Measurements from ENCODE around the gene CPZ.

DNA sequence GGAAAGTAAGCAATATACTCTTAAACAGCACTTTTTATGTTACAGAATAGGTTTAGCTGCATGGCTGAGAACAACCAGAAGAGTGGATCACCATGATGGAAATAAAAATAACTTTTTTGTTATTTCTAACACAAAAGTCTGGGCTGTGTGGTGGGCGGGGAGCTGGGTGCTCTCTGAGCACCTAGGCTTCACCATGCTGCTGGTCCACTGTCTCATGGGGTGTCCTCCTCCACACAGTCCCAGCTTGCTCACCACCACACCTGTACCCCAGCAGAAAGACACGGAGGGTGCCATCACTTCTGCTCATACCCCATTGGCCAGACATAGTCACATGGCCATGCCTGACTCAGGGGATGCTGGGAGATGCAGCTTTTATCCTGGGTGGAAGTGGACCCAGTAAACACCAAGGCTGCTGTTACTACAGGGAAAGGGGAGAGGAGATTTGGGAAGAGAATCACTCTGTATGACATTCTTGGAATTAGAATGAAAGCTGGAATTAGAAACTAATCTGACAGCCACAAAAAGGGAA is 45.0 kb downstream of the CPZ start:
- TF ChIP-seq EP300 (IDR thresholded peaks at IDR 0.05; ENCODE audit: borderline replicate concordance in 1 of 2, control insufficient read depth in 1 of 2, low read depth in 2 of 2, low read length in 2 of 2) (no peak), ZNF274 (IDR thresholded peaks at IDR 0.05; ENCODE audit: insufficient read depth, insufficient read length) (no peak), BRCA1 (IDR thresholded peaks at IDR 0.05; ENCODE audit: low read depth, low read length) (no peak), TCF12 (IDR thresholded peaks at IDR 0.05; ENCODE audit: low read depth, low read length) (no peak), POLR2AphosphoS5 (IDR thresholded peaks at IDR 0.05; ENCODE audit: low read length) (no peak), RB1 (IDR thresholded peaks at IDR 0.05; ENCODE audit: borderline replicate concordance) (no peak)
- TF ChIP-seq, protein P1, sequence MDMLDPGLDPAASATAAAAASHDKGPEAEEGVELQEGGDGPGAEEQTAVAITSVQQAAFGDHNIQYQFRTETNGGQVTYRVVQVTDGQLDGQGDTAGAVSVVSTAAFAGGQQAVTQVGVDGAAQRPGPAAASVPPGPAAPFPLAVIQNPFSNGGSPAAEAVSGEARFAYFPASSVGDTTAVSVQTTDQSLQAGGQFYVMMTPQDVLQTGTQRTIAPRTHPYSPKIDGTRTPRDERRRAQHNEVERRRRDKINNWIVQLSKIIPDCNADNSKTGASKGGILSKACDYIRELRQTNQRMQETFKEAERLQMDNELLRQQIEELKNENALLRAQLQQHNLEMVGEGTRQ (IDR thresholded peaks at IDR 0.05; ENCODE audit: borderline replicate concordance, low read depth, low read length): no peak
- TF ChIP-seq, protein P2, sequence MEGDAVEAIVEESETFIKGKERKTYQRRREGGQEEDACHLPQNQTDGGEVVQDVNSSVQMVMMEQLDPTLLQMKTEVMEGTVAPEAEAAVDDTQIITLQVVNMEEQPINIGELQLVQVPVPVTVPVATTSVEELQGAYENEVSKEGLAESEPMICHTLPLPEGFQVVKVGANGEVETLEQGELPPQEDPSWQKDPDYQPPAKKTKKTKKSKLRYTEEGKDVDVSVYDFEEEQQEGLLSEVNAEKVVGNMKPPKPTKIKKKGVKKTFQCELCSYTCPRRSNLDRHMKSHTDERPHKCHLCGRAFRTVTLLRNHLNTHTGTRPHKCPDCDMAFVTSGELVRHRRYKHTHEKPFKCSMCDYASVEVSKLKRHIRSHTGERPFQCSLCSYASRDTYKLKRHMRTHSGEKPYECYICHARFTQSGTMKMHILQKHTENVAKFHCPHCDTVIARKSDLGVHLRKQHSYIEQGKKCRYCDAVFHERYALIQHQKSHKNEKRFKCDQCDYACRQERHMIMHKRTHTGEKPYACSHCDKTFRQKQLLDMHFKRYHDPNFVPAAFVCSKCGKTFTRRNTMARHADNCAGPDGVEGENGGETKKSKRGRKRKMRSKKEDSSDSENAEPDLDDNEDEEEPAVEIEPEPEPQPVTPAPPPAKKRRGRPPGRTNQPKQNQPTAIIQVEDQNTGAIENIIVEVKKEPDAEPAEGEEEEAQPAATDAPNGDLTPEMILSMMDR (IDR thresholded peaks at IDR 0.05 in 2 of 3, conservative IDR thresholded peaks at IDR 0.05 in 1 of 3; ENCODE audit: control insufficient read depth in 2 of 3, extremely low read depth in 1 of 3, insufficient read depth in 1 of 3, low read depth in 3 of 3, low read length in 3 of 3): no peak
- TF ChIP-seq, protein P3, sequence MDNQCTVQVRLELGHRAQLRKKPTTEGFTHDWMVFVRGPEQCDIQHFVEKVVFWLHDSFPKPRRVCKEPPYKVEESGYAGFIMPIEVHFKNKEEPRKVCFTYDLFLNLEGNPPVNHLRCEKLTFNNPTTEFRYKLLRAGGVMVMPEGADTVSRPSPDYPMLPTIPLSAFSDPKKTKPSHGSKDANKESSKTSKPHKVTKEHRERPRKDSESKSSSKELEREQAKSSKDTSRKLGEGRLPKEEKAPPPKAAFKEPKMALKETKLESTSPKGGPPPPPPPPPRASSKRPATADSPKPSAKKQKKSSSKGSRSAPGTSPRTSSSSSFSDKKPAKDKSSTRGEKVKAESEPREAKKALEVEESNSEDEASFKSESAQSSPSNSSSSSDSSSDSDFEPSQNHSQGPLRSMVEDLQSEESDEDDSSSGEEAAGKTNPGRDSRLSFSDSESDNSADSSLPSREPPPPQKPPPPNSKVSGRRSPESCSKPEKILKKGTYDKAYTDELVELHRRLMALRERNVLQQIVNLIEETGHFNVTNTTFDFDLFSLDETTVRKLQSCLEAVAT (IDR thresholded peaks at IDR 0.05): no peak

All from GM12878 (cell line).